Measurements from ENCODE around the gene PRSS38.

PRSS38 gene

DNA sequence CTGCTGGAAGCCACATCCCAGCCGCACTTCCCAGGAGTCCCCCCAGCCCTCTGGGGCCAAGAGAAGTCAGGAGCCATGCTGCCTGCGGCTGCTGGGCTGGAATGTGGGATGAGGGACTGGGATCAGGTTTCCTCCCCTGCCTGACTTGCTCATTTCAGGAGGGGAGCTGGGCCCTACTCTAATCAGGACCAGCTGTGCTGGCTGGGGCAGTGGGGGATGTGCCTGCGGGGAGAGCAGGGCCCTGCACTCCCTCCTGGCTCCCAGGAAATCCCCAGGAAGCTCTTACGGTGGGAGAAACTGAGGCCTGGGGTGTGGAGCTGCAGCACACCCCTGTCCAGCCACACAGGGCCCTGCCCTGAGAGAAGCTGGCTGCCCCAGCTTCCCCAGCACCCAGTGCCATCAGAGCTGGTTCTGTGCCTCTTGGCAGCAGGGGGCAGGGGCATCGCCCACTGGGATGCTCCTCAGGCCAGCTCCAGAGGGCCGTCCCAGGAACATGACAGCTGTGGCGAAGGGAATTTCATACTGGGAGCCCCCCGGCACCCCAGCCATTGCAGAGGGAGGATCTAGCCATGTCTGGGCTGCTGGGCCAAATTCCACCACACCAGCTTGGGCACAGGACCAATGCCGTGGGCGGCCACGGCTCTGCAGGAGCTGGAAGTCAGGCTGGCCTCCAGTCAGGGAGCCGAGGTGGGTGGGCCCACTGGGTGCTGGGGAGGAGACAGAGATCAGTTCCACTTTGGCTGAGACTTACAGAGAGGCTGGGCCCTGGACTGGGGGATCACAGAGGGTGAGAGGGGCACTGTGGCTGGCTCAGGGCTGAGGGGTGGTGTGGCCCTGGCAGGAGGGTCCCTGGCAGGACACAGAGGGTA lies 21.3 kb upstream of the PRSS38 start:
- peak; percentile 71 for DNase-seq (ENCODE audit: low read depth)
- TF ChIP-seq, protein P1, sequence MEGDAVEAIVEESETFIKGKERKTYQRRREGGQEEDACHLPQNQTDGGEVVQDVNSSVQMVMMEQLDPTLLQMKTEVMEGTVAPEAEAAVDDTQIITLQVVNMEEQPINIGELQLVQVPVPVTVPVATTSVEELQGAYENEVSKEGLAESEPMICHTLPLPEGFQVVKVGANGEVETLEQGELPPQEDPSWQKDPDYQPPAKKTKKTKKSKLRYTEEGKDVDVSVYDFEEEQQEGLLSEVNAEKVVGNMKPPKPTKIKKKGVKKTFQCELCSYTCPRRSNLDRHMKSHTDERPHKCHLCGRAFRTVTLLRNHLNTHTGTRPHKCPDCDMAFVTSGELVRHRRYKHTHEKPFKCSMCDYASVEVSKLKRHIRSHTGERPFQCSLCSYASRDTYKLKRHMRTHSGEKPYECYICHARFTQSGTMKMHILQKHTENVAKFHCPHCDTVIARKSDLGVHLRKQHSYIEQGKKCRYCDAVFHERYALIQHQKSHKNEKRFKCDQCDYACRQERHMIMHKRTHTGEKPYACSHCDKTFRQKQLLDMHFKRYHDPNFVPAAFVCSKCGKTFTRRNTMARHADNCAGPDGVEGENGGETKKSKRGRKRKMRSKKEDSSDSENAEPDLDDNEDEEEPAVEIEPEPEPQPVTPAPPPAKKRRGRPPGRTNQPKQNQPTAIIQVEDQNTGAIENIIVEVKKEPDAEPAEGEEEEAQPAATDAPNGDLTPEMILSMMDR (IDR thresholded peaks at IDR 0.05; ENCODE audit: low read length, missing control alignments), result no peak
- H3K4me3 ChIP-seq (replicated peaks; ENCODE audit: low read depth, low read length), result no peak overlapping the region

DNA sequence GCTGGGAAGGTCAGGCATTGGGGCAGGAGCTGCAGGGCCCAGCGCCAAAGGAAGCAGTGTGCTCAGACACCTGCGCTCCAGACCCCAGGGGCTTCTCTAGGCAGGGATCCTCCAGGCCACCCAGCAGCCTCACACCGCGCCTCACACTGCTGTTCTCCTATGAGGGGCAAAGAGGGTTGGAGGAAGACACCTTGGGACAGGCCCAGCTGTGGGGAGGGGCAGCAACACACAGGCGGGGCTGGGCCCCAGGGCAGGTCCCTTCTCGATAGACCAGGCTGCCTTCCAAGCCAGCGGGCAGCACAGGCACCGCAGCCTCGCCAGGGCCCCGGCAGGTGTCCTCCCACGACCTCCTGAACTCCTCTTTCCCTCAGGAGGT lies 20.7 kb upstream of the PRSS38 start:
- H3K4me3 ChIP-seq (replicated peaks; ENCODE audit: low read depth, low read length), result no peak overlapping the region
- DNase-seq (ENCODE audit: low read depth), result no peak
- TF ChIP-seq, protein P1 (IDR thresholded peaks at IDR 0.05; ENCODE audit: low read length, missing control alignments), result no peak

DNA sequence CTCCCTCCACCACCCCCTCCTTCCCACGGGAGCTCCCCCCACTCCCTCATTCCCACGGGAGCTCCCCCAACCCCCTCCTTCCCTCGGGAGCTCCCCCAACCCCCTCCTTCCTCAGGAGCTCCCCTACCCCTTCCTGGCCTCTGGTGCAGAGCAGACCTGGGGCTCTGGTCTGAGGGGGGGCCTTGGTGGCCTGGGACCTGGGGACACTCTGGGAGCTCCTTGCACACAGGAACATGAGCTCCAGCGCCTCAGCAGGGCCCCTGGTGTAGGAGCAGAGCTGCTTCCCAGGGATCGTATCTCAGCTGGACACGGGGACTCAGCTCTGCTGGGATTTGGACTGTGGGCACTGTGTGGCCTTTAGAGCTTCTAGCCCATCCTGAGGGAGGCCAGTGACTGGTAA lies 19.7 kb upstream of the PRSS38 start:
- H3K4me3 ChIP-seq (replicated peaks; ENCODE audit: low read depth, low read length), result no peak overlapping the region
- DNase-seq (ENCODE audit: low read depth), result no peak
- TF ChIP-seq, protein P1 (IDR thresholded peaks at IDR 0.05; ENCODE audit: low read length, missing control alignments), result no peak

DNA sequence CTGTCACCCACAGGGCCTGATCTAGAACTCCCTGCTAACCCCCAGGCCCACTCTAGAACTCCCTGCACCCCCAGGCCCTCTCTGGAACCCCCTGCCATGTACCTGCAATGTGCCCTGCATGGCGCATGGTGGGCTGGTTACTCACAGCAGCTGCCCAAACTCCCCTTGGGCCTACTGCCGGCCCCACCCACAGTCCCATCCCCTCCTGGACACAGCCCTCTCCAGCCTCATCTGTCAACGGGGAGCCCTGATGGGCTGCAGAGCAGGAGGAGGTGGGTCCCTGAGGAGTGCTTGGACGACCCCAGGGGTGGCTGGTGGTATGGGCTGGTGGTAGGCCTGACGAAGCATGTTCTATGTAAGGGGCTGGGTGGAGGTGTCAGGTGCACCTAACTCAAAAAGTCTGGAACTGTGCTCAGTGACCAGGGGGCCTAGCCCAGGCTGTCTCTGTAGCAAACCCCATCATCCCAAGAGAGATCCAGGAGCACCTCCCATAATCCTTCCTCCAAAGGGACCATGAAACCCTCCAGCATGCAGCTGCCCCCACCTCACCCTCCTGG lies 19.0 kb upstream of the PRSS38 start:
- H3K4me3 ChIP-seq (replicated peaks; ENCODE audit: low read depth, low read length), result no peak overlapping the region
- TF ChIP-seq, protein P1 (IDR thresholded peaks at IDR 0.05; ENCODE audit: low read length, missing control alignments), result no peak
- DNase-seq (ENCODE audit: low read depth), result no peak

DNA sequence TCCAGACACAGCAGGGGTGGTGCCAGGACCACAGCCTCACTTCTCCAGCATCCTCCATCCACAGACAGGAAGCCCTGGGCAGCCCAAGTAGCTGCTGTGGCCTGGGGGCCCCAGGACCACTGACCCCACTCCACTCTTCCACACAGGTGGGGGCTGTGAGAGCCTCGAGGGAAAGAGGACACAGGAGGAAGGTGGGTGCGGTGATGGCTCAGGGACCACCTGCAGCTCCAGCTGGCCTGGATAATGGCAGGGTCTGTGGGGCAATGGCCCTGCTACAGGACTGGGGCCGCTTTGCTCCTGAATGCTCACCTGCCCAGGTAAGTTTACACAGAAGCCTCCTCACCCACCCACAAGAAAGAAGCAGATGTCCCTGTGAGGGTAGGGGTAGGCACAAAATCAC lies 18.3 kb upstream of the PRSS38 start:
- H3K4me3 ChIP-seq (replicated peaks; ENCODE audit: low read depth, low read length), result no peak overlapping the region
- DNase-seq (ENCODE audit: low read depth), result no peak
- TF ChIP-seq, protein P1 (IDR thresholded peaks at IDR 0.05; ENCODE audit: low read length, missing control alignments), result no peak

DNA sequence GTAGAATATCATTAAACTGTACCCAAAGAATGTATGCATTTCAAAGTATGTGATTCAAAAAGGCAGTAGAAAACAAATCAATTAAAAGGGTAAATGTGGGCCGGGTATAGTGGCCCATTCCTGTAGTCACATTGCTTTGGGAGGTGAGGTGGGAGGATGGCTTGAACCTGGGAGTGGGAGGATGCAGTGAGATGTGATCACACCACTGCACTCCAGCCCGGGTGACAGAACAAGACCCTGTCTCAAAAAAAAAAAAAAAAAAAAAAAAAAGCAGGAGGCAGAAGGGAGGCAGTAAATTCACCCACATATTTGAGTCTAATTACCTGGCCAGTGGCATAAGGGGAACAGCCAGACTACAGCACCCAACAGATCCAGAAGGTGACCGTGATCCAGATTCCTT lies 17.9 kb upstream of the PRSS38 start:
- TF ChIP-seq, protein P1 (IDR thresholded peaks at IDR 0.05; ENCODE audit: low read length, missing control alignments), result no peak
- no peak for DNase-seq (ENCODE audit: low read depth)
- H3K4me3 ChIP-seq (replicated peaks; ENCODE audit: low read depth, low read length), result no peak overlapping the region

Measured in fibroblast of pulmonary artery (primary cell).